IMR-90 (cell line): ENCODE data around the gene PGGHG.

ENCODE experiments used
- BHLHE40 ChIP-seq: fragments of 150-350 bp; IDR thresholded peaks from 2 replicates; pipeline ENCODE4 v1.6.1; 2016; ENCODE audit warnings: mild to moderate bottlenecking, low read depth, low read length
- CEBPB ChIP-seq: IDR thresholded peaks from 2 replicates; pipeline ENCODE4 v1.6.1; 2012; ENCODE audit warnings: low read depth, low read length, improper control_type of control experiment
- CHD1 ChIP-seq: IDR thresholded peaks from 2 replicates; pipeline ENCODE4 v1.6.1; 2012; ENCODE audit warnings: low read depth, low read length, improper control_type of control experiment
- CTCF ChIP-seq: conservative IDR thresholded peaks from 2 replicates; pipeline ENCODE4 v1.5.1; 2012; ENCODE audit warnings: mild to moderate bottlenecking, low read depth, low read length, improper control_type of control experiment
- FOS ChIP-seq: fragments of 150-350 bp; IDR thresholded peaks from 2 replicates; pipeline ENCODE4 v1.6.1; 2016; ENCODE audit warnings: low read depth, low read length
- MAFK ChIP-seq: IDR thresholded peaks from 2 replicates; pipeline ENCODE4 v1.6.1; 2012; ENCODE audit warnings: low read depth, low read length, improper control_type of control experiment
- MXI1 ChIP-seq: IDR thresholded peaks from 2 replicates; pipeline ENCODE4 v1.6.1; 2012; ENCODE audit warnings: low read depth, mild to moderate bottlenecking, low read length, moderate library complexity, borderline replicate concordance
- NFE2L2 ChIP-seq: fragments of 150-350 bp; IDR thresholded peaks from 2 replicates; pipeline ENCODE4 v1.6.1; 2016; ENCODE audit warnings: low read depth, mild to moderate bottlenecking, low read length
- POLR2A ChIP-seq: IDR thresholded peaks from 2 replicates; pipeline ENCODE4 v1.6.1; 2012; ENCODE audit warnings: mild to moderate bottlenecking, low read depth, low read length
- SMC3 ChIP-seq: fragments of 150-350 bp; IDR thresholded peaks from 2 replicates; pipeline ENCODE4 v1.6.1; 2016; ENCODE audit warnings: low read depth, mild to moderate bottlenecking, antibody characterized with exemption, low read length, moderate library complexity
- TF ChIP-seq, protein P1 (sequence below): fragments of 150-350 bp; IDR thresholded peaks from 2 replicates; pipeline ENCODE4 v1.6.1; 2017; ENCODE audit warnings: mild to moderate bottlenecking, antibody characterized with exemption, low read length, low read depth

DNA sequence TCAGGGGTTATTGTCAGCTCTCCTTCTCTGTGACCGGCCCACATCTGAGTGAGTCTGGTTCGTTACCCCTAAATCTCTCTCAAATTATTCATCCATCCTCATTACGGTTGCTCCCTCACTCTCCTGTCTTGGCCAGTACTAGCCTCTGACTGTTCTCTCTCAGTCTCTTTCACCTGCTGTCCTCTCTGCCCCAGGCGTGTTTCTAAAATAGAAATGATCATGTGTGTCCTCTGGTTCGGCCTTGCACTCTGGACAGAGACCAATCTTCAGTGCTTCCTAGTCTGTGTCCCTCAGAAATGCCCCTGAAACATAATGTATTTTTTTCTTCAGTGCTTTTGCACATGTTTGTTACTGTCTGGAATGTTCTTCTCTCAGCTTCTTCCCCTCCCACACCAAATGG, 47.3 kb upstream of the PGGHG start:
- TF ChIP-seq CTCF: no peak
- no peak for TF ChIP-seq CEBPB
- TF ChIP-seq FOS: no peak
- no peak for TF ChIP-seq NFE2L2
- no peak for TF ChIP-seq CHD1
- no peak for TF ChIP-seq MXI1
- TF ChIP-seq, protein P1, sequence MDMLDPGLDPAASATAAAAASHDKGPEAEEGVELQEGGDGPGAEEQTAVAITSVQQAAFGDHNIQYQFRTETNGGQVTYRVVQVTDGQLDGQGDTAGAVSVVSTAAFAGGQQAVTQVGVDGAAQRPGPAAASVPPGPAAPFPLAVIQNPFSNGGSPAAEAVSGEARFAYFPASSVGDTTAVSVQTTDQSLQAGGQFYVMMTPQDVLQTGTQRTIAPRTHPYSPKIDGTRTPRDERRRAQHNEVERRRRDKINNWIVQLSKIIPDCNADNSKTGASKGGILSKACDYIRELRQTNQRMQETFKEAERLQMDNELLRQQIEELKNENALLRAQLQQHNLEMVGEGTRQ: no peak
- no peak for TF ChIP-seq MAFK
- TF ChIP-seq SMC3: no peak
- no peak for TF ChIP-seq POLR2A
- TF ChIP-seq BHLHE40: no peak
